MM.1S (cell line): Measurements from ENCODE around the gene RAD23A.
A peak's percentile ranks its signal among the peaks of the same experiment; 100 is the strongest.

Source experiments
- DNase-seq: peaks from one replicate; pipeline ENCODE4 v3.0.0-alpha.2; 2015
- H2AFZ ChIP-seq: fragments of 300-600 bp; sonication (generic); 2 replicates; pipeline ENCODE4 v1.6.0; 2016; ENCODE audit warnings: antibody characterized with exemption, low read length
- H3F3A ChIP-seq: fragments of 300-600 bp; sonication (generic); 2 replicates; pipeline ENCODE4 v1.6.1; 2016; ENCODE audit warnings: mild to moderate bottlenecking, antibody characterized with exemption, low read length, moderate library complexity, mixed read lengths; ENCODE audit not compliant: insufficient read depth
- H3K27ac ChIP-seq: fragments of 300-600 bp; sonication (generic); 2 replicates; pipeline ENCODE4 v1.5.1; 2016; ENCODE audit warnings: mild to moderate bottlenecking, low read length
- H3K27me3 ChIP-seq: fragments of 300-600 bp; sonication (generic); replicated peaks from 2 replicates; pipeline ENCODE4 v1.6.0; 2016; ENCODE audit warnings: low read length; ENCODE audit not compliant: insufficient read depth
- H3K36me3 ChIP-seq: fragments of 300-600 bp; sonication (generic); replicated peaks from 2 replicates; pipeline ENCODE4 v1.6.1; 2016; ENCODE audit warnings: mild to moderate bottlenecking, low read length, mixed read lengths; ENCODE audit not compliant: insufficient read depth
- H3K4me1 ChIP-seq: fragments of 300-600 bp; sonication (generic); 2 replicates; pipeline ENCODE4 v1.6.1; 2016; ENCODE audit warnings: low read length, mixed read lengths
- H3K4me2 ChIP-seq: fragments of 300-600 bp; sonication (generic); 2 replicates; pipeline ENCODE4 v1.6.0; 2016; ENCODE audit warnings: low read depth, low read length
- H3K4me3 ChIP-seq: fragments of 300-600 bp; sonication (generic); 2 replicates; pipeline ENCODE4 v1.5.1; 2016; ENCODE audit warnings: low read length, mixed read lengths
- H3K79me2 ChIP-seq: fragments of 300-600 bp; sonication (generic); 2 replicates; pipeline ENCODE4 v1.6.1; 2016; ENCODE audit warnings: mixed run types, low read length, mixed read lengths
- H3K9ac ChIP-seq: fragments of 300-600 bp; sonication (generic); 2 replicates; pipeline ENCODE4 v1.6.1; 2016; ENCODE audit warnings: low read length, mixed read lengths
- H3K9me2 ChIP-seq: fragments of 300-600 bp; sonication (generic); replicated peaks from 2 replicates; pipeline ENCODE4 v1.6.1; 2016; ENCODE audit warnings: mild to moderate bottlenecking, low read length, mixed read lengths; ENCODE audit not compliant: insufficient read depth
- H3K9me3 ChIP-seq: fragments of 300-600 bp; sonication (generic); replicated peaks from 2 replicates; pipeline ENCODE4 v1.6.1; 2016; ENCODE audit warnings: mild to moderate bottlenecking, low read length, mixed read lengths; ENCODE audit not compliant: insufficient read depth
- H4K20me1 ChIP-seq: fragments of 300-600 bp; sonication (generic); 2 replicates; pipeline ENCODE4 v1.6.1; 2016; ENCODE audit warnings: mild to moderate bottlenecking, low read length, moderate library complexity, mixed read lengths; ENCODE audit not compliant: insufficient read depth
- CTCF ChIP-seq: fragments of 300-600 bp; sonication (generic); IDR thresholded peaks from 2 replicates; pipeline ENCODE4 v1.5.1; 2016; ENCODE audit warnings: antibody characterized with exemption, low read length, mixed read lengths
- EZH2 ChIP-seq: fragments of 300-600 bp; sonication (generic); optimal IDR thresholded peaks from 2 replicates; pipeline ENCODE3; 2017; ENCODE audit warnings: low read depth, mild to moderate bottlenecking, antibody characterized with exemption, low read length, mixed read lengths
- EZH2phosphoT487 ChIP-seq: fragments of 300-600 bp; sonication (generic); IDR thresholded peaks from 2 replicates; pipeline ENCODE4 v1.6.1; 2018; ENCODE audit warnings: antibody characterized with exemption, low read length

The RAD23A gene

GRCh38 chr19:12932392-12933286 lies 13.0 kb upstream of the RAD23A start:
- Histone ChIP-seq H3K4me2 (peak overlapping the region; percentile 70), H3K27me3 (no peaks in the 10 kb centered on the region), H3K9me3 (no peaks in the 10 kb centered on the region), H3K4me3 (peak overlapping the region; percentile 94), H3K9ac (peak overlapping the region; percentile 90), H3F3A (peaks cover 16% of the 10 kb centered on the region), H4K20me1 (no peaks in the 10 kb centered on the region), H3K36me3 (no peaks in the 10 kb centered on the region), H3K79me2 (peaks cover 50% of the 10 kb centered on the region), H3K4me1 (peaks cover 18% of the 10 kb centered on the region), H2AFZ (peak overlapping the region; percentile 26; the same call in 1 of the 2 replicates), H3K9me2 (no peaks in the 10 kb centered on the region), H3K27ac (peak overlapping the region; percentile 43; the same call in 1 of the 2 replicates)
- DNase-seq = no peak
- no peak for TF ChIP-seq EZH2
- TF ChIP-seq CTCF = no peak
- TF ChIP-seq EZH2phosphoT487 = no peak

GRCh38 chr19:12933287-12934072 lies 12.2 kb upstream of the RAD23A start, which contains the start of gene FARSA:
Gene FARSA, minus strand, starts transcription at chr19:12933711. Its CDS starts 15 bp downstream, at chr19:12933696.
- H3K36me3 ChIP-seq = no peaks in the 10 kb centered on the region
- peak within 1 kb of the TSS; percentile 43 for H3K27ac ChIP-seq
- no peaks in the 10 kb centered on the region for H3K9me3 ChIP-seq
- H3F3A ChIP-seq = peaks cover 20% of the 10 kb centered on the region
- H3K27me3 ChIP-seq = no peaks in the 10 kb centered on the region
- H3K9me2 ChIP-seq = no peaks in the 10 kb centered on the region
- H3K9ac ChIP-seq = peak within 1 kb of the TSS; percentile 90
- no peak for TF ChIP-seq EZH2phosphoT487
- no peak for TF ChIP-seq CTCF
- TF ChIP-seq EZH2 = no peak
- H4K20me1 ChIP-seq = no peaks in the 10 kb centered on the region
- H3K4me3 ChIP-seq = peak within 1 kb of the TSS; percentile 94
- H2AFZ ChIP-seq = peak within 1 kb of the TSS; percentile 99
- peaks cover 46% of the 10 kb centered on the region for H3K79me2 ChIP-seq
- DNase-seq = peak; percentile 94
- H3K4me1 ChIP-seq = peaks cover 18% of the 10 kb centered on the region
- H3K4me2 ChIP-seq = peak within 1 kb of the TSS; percentile 70

GRCh38 chr19:12935071-12935470 lies 10.6 kb upstream of the RAD23A start:
- peaks cover 10% of the 10 kb centered on the region for H4K20me1 ChIP-seq
- H3K9me2 ChIP-seq = no peaks in the 10 kb centered on the region
- peaks cover 25% of the 10 kb centered on the region for H3K4me1 ChIP-seq
- no peaks in the 10 kb centered on the region for H3K27me3 ChIP-seq
- H3K79me2 ChIP-seq = peaks cover 53% of the 10 kb centered on the region
- TF ChIP-seq EZH2 (no peak), CTCF (no peak), EZH2phosphoT487 (no peak)
- H2AFZ ChIP-seq = no peak overlapping the region
- H3K9me3 ChIP-seq = no peaks in the 10 kb centered on the region
- H3K4me3 ChIP-seq = no peak overlapping the region
- no peak overlapping the region for H3K4me2 ChIP-seq
- no peak for DNase-seq
- peaks cover 9% of the 10 kb centered on the region for H3K36me3 ChIP-seq
- no peak overlapping the region for H3K9ac ChIP-seq
- H3F3A ChIP-seq = peaks cover 35% of the 10 kb centered on the region
- no peak overlapping the region for H3K27ac ChIP-seq
